OCI-LY1 (cell line): Measurements from ENCODE around the gene AMPH.

Experiments
- H2AFZ ChIP-seq: fragments of 200-600 bp; sonication (generic), shearing (Covaris generic); 2 replicates; pipeline ENCODE4 v1.6.0; 2014; ENCODE audit warnings: antibody characterized with exemption, mild to moderate bottlenecking, low read length
- H3F3A ChIP-seq: fragments of 200-600 bp; sonication (generic), shearing (Covaris generic); 2 replicates; pipeline ENCODE4 v1.6.0; 2014; ENCODE audit warnings: mild to moderate bottlenecking, antibody characterized with exemption, low read length, moderate library complexity; ENCODE audit not compliant: insufficient read depth
- H3K27ac ChIP-seq: fragments of 200-600 bp; sonication (generic); 2 replicates; pipeline ENCODE4 v1.5.1; 2014; ENCODE audit warnings: low read length, mixed run types, mild to moderate bottlenecking, low read depth; ENCODE audit not compliant: poor library complexity, severe bottlenecking
- H3K27me3 ChIP-seq: fragments of 200-600 bp; sonication (generic); 2 replicates; pipeline ENCODE4 v1.6.0; 2014; ENCODE audit warnings: antibody characterized with exemption, mild to moderate bottlenecking, low read length, moderate library complexity; ENCODE audit not compliant: insufficient read depth
- H3K36me3 ChIP-seq: fragments of 200-600 bp; sonication (generic); 2 replicates; pipeline ENCODE4 v1.6.1; 2014; ENCODE audit warnings: mild to moderate bottlenecking, antibody characterized with exemption, low read length, moderate library complexity, mixed read lengths; ENCODE audit not compliant: insufficient read depth
- H3K4me1 ChIP-seq: fragments of 200-600 bp; sonication (generic); 2 replicates; pipeline ENCODE4 v1.5.1; 2014; ENCODE audit warnings: mild to moderate bottlenecking, low read length, moderate library complexity; ENCODE audit not compliant: insufficient read depth, severe bottlenecking
- H3K4me2 ChIP-seq: fragments of 200-600 bp; sonication (generic), shearing (Covaris generic); 2 replicates; pipeline ENCODE4 v1.6.1; 2014; ENCODE audit warnings: low read length
- H3K4me3 ChIP-seq: fragments of 200-600 bp; sonication (generic); 2 replicates; pipeline ENCODE4 v1.5.1; 2014; ENCODE audit warnings: low read length, low read depth, mild to moderate bottlenecking, mixed read lengths; ENCODE audit not compliant: poor library complexity, severe bottlenecking
- H3K79me2 ChIP-seq: fragments of 200-600 bp; shearing (Covaris generic); 2 replicates; pipeline ENCODE4 v1.6.1; 2016; ENCODE audit warnings: mixed run types, low read length, mixed read lengths; ENCODE audit not compliant: insufficient read depth
- H3K9ac ChIP-seq: fragments of 200-600 bp; sonication (generic), shearing (Covaris generic); 2 replicates; pipeline ENCODE4 v1.6.1; 2014; ENCODE audit warnings: mild to moderate bottlenecking, low read length, mixed read lengths
- H3K9me2 ChIP-seq: fragments of 200-600 bp; sonication (generic), shearing (Covaris generic); 2 replicates; pipeline ENCODE4 v1.6.1; 2014; ENCODE audit warnings: low read depth, mild to moderate bottlenecking, low read length, mixed read lengths
- H3K9me3 ChIP-seq: fragments of 200-600 bp; shearing (Covaris generic); 2 replicates; pipeline ENCODE4 v1.6.1; 2014; ENCODE audit warnings: low read length, mixed read lengths
- H4K20me1 ChIP-seq: fragments of 200-600 bp; sonication (generic), shearing (Covaris generic); 2 replicates; pipeline ENCODE4 v1.6.0; 2016; ENCODE audit warnings: mild to moderate bottlenecking, low read length; ENCODE audit not compliant: insufficient read depth
- EZH2 ChIP-seq: fragments of 200-600 bp; sonication (generic), shearing (Covaris generic); IDR thresholded peaks from 2 replicates; pipeline ENCODE4 v1.8.0; 2017; ENCODE audit warnings: borderline replicate concordance, mixed run types, mild to moderate bottlenecking, antibody characterized with exemption, low read length, moderate library complexity, mixed read lengths
- TF ChIP-seq, protein P1 (sequence below): fragments of 200-600 bp; sonication (generic), shearing (Covaris generic); IDR thresholded peaks from 2 replicates; pipeline ENCODE4 v1.5.1; 2017; ENCODE audit warnings: mild to moderate bottlenecking, antibody characterized with exemption, low read length, moderate library complexity, mixed read lengths

The AMPH gene

DNA sequence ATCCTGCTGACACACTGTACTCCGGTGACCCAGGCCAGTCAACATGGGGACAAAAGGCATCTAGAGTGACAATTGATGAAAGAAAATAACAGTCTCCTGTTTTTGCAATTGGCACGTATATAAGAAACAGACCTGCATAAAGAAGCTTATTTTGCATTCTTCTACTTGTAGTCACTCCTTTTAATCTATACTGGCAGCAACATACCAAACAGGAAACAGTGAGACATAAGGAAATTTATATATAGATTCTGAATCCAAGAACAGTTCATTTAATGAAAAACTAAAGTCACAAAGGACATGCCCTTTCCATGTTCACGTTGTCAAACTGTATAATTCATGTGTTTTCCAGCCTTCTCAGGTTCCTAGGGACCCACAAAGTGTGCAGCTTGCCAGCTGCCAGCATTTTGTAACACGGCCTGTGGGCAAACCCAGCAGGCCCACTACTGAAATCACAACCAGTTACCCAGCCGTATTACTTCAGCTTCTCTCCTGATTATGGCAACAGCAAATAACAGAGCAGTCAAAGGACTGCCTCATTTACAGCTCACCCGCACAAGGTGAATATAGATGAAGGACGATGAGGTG lies 72.3 kb downstream of the AMPH start:
- no peaks in the 10 kb centered on the region for H3K27me3 ChIP-seq
- no peaks in the 10 kb centered on the region for H4K20me1 ChIP-seq
- no peak overlapping the region for H3K4me3 ChIP-seq
- H3K4me1 ChIP-seq: no peaks in the 10 kb centered on the region
- TF ChIP-seq, protein P1, sequence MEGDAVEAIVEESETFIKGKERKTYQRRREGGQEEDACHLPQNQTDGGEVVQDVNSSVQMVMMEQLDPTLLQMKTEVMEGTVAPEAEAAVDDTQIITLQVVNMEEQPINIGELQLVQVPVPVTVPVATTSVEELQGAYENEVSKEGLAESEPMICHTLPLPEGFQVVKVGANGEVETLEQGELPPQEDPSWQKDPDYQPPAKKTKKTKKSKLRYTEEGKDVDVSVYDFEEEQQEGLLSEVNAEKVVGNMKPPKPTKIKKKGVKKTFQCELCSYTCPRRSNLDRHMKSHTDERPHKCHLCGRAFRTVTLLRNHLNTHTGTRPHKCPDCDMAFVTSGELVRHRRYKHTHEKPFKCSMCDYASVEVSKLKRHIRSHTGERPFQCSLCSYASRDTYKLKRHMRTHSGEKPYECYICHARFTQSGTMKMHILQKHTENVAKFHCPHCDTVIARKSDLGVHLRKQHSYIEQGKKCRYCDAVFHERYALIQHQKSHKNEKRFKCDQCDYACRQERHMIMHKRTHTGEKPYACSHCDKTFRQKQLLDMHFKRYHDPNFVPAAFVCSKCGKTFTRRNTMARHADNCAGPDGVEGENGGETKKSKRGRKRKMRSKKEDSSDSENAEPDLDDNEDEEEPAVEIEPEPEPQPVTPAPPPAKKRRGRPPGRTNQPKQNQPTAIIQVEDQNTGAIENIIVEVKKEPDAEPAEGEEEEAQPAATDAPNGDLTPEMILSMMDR: no peak
- no peak for TF ChIP-seq EZH2
- no peaks in the 10 kb centered on the region for H3K9me2 ChIP-seq
- no peak overlapping the region for H3K4me2 ChIP-seq
- no peaks in the 10 kb centered on the region for H3K9me3 ChIP-seq
- no peak overlapping the region for H3K9ac ChIP-seq
- H3F3A ChIP-seq: no peaks in the 10 kb centered on the region
- no peaks in the 10 kb centered on the region for H3K36me3 ChIP-seq
- H3K79me2 ChIP-seq: no peaks in the 10 kb centered on the region
- no peak overlapping the region for H3K27ac ChIP-seq
- H2AFZ ChIP-seq: no peak overlapping the region

DNA sequence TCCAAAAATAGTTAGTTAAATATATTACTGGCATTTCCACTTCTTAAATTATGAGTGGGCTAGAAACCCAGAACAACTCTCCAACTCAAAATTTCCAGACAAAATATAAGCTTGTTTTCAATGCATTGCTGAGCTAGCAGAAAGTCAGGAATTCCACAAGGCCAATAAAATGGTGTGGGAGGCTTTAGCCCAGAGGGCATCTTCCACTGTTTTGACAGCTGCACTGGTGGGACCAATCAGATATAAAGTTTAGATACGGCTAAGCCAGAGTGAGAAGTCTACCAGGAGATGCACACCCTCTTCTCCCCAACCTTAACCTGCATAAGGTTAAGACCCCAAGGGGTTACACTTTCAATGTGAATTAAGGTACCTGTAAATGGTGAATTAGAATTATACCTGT lies 76.6 kb downstream of the AMPH start:
- no peaks in the 10 kb centered on the region for H3K9me3 ChIP-seq
- H3F3A ChIP-seq: no peaks in the 10 kb centered on the region
- H3K4me3 ChIP-seq: no peak overlapping the region
- TF ChIP-seq, protein P1: no peak
- no peak for TF ChIP-seq EZH2
- H3K9ac ChIP-seq: no peak overlapping the region
- H4K20me1 ChIP-seq: no peaks in the 10 kb centered on the region
- H3K27me3 ChIP-seq: no peaks in the 10 kb centered on the region
- H3K4me2 ChIP-seq: no peak overlapping the region
- H3K79me2 ChIP-seq: no peaks in the 10 kb centered on the region
- no peak overlapping the region for H2AFZ ChIP-seq
- H3K36me3 ChIP-seq: no peaks in the 10 kb centered on the region
- H3K4me1 ChIP-seq: no peaks in the 10 kb centered on the region
- no peak overlapping the region for H3K27ac ChIP-seq
- H3K9me2 ChIP-seq: no peaks in the 10 kb centered on the region

DNA sequence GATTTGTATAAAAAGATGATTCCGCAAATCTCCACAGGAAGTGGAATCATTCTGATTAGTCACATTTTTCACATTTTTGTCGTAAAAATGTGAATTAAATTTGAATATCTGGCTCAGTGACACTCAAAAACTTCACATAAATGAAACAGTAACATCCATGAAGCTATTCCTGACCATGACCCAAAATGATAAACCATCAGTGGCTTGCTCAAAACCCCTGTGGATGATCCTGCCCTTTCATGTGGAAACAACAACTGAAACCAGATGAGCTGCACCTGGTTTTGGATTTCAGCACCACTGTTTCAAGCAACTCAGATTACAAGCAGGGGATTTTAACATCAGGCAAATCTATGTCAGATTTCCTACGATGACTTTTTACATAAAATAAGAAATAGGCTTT lies 80.3 kb downstream of the AMPH start:
- Histone ChIP-seq H3K36me3 (no peaks in the 10 kb centered on the region), H3F3A (no peaks in the 10 kb centered on the region), H3K27ac (no peak overlapping the region), H3K4me1 (no peaks in the 10 kb centered on the region), H3K4me3 (no peak overlapping the region), H3K27me3 (no peaks in the 10 kb centered on the region), H3K9ac (no peak overlapping the region), H3K9me3 (no peaks in the 10 kb centered on the region), H3K9me2 (no peaks in the 10 kb centered on the region), H3K4me2 (no peak overlapping the region), H3K79me2 (no peaks in the 10 kb centered on the region), H4K20me1 (no peaks in the 10 kb centered on the region), H2AFZ (no peak overlapping the region)
- no peak for TF ChIP-seq EZH2
- TF ChIP-seq, protein P1: no peak
